Prostate gland (tissue), 2 donors: ENCODE results near the gene PITX3. TPM values are rescaled to one million over a fixed set of nuclear protein-coding genes. Genes with fewer than 3 reads are reported as not detected.
"Not testable (repeated sequence)": the region's sequence is repeated elsewhere in the genome, so short reads cannot be mapped to it uniquely, and the experiment has no call there.

ENCODE experiments used
- DNase-seq: peaks from one replicate; pipeline ENCODE4 v3.0.0-alpha.2; 2019; ENCODE audit warnings: low spot score
- H3K27ac ChIP-seq, 2 donors: fragments of 200-600 bp; sonication (generic); 2 replicates each; pipeline ENCODE4 v1.5.1; 2017 to 2019
- H3K27me3 ChIP-seq: fragments of 200-600 bp; sonication (generic); replicated peaks from 2 replicates; pipeline ENCODE4 v1.5.1; 2019; ENCODE audit not compliant: insufficient read depth
- H3K36me3 ChIP-seq, 2 donors: fragments of 200-600 bp; sonication (generic); 1 replicate in 1 of 2; 2 replicates in 1 of 2; pipeline versions ENCODE4 v1.5.1 to v1.8.1; 2017 to 2019
- H3K4me1 ChIP-seq: fragments of 200-600 bp; sonication (generic); replicated peaks from 2 replicates; pipeline ENCODE4 v1.5.1; 2019
- H3K4me3 ChIP-seq, 2 donors: fragments of 200-600 bp; sonication (generic); 2 replicates each; pipeline ENCODE4 v1.5.1; 2017 to 2019
- H3K9me3 ChIP-seq: fragments of 200-600 bp; sonication (generic); 2 replicates; pipeline ENCODE4 v1.5.1; 2017
- POLR2A ChIP-seq: fragments of 450-650 bp; IDR thresholded peaks from one replicate; pipeline ENCODE4 v1.6.1; 2016; ENCODE audit warnings: antibody characterized with exemption, mild to moderate bottlenecking
- POLR2AphosphoS5 ChIP-seq: sonication (generic); formaldehyde crosslinking; IDR thresholded peaks from one replicate; pipeline ENCODE4 v1.6.1; 2017; ENCODE audit warnings: antibody characterized with exemption
- WGBS: methylation state at CpG from one replicate; pipeline ENCODE4 v1.1.5; 2018; 5-methylcytosine and 5-hydroxymethylcytosine counted together
- intact Hi-C: fragments of 100-400 bp; cut with DNase I; formaldehyde crosslinking; loops from one replicate; pipeline ENCODE4 v1.14.2; 2022
- total RNA-seq, 2 donors: library from RNA; depleted of rRNA; stranded (reverse); fragments of >200 nt; gene quantifications; one replicate each; pipeline ENCODE4 v1.1.0, GENCODE V29; 2016
- TF ChIP-seq, protein P1 (sequence below), 4 experiments: fragments of 200-600 bp in 2 of 4; fragments of 450-650 bp in 2 of 4; sonication (generic) in 2 of 4; IDR thresholded peaks; 1 replicate in 3 of 4; 2 replicates in 1 of 4; pipeline ENCODE4 v1.5.1; 2016 to 2019; ENCODE audit warnings: antibody characterized with exemption in 4 of 4, mild to moderate bottlenecking in 2 of 4, moderate library complexity in 2 of 4

Gene PITX3
- total RNA-seq, 2 donors from 2014 or later = not detected

DNA sequence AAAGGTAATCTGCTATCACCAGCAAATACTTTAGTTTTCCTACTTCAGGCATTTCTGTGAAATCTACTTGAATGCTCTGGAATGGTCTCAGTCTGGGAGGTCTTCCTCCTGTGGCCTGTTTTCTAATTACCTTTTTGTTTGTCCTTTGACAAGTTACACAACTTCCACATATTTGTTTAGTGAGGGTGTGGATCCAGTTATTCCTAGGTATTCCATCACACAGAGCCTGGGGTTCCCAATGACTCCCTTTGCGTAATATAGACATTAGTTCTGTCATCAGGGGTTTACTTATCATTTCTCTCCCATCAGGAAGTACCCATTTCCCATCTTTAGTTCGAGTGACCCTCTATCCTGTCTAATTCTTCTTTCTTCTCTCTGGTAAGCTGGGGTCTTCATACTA is 43.3 kb downstream of the PITX3 start:
- Histone ChIP-seq H3K27me3 (no peaks in the 10 kb centered on the region), H3K4me1 (no peaks in the 10 kb centered on the region), H3K27ac (no peak overlapping the region), H3K9me3 (no peaks in the 10 kb centered on the region), H3K36me3 (no peaks in the 10 kb centered on the region), H3K4me3 (no peak overlapping the region)
- TF ChIP-seq, protein P1, sequence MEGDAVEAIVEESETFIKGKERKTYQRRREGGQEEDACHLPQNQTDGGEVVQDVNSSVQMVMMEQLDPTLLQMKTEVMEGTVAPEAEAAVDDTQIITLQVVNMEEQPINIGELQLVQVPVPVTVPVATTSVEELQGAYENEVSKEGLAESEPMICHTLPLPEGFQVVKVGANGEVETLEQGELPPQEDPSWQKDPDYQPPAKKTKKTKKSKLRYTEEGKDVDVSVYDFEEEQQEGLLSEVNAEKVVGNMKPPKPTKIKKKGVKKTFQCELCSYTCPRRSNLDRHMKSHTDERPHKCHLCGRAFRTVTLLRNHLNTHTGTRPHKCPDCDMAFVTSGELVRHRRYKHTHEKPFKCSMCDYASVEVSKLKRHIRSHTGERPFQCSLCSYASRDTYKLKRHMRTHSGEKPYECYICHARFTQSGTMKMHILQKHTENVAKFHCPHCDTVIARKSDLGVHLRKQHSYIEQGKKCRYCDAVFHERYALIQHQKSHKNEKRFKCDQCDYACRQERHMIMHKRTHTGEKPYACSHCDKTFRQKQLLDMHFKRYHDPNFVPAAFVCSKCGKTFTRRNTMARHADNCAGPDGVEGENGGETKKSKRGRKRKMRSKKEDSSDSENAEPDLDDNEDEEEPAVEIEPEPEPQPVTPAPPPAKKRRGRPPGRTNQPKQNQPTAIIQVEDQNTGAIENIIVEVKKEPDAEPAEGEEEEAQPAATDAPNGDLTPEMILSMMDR (IDR thresholded peaks at IDR 0.05) = no peak
- TF ChIP-seq POLR2A (no peak), POLR2AphosphoS5 (no peak)
- WGBS = 80% methylated on average over 2 of the region's 2 CpGs
- DNase-seq = no peak
- intact Hi-C loops = no loop called here

DNA sequence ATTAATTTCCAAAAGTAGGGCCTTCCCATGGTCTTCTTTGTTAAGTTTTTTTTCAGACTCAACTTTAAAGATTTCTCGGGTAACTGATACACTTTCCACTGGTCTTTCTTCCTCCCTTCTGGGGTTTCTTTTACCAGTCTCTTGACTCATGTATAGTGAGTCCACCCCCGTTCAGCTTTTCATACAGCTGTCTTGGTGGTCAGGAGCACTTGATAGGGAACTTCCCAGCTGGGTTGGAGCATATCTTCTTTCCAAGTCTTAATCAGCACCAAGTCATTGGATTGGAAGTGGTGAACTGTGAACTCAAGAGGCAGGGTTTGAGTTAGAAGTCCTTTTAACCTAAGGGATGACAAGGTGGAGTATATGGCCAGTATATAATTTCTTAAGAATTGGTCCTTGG is 44.4 kb downstream of the PITX3 start:
- H3K4me1 ChIP-seq = no peaks in the 10 kb centered on the region
- WGBS = 86% methylated on average over 2 of the region's 2 CpGs
- TF ChIP-seq, protein P1 (IDR thresholded peaks at IDR 0.05) = no peak
- TF ChIP-seq POLR2A (no peak), POLR2AphosphoS5 (no peak)
- no peaks in the 10 kb centered on the region for H3K36me3 ChIP-seq
- intact Hi-C loops = no loop called here
- DNase-seq = no peak
- H3K9me3 ChIP-seq = no peaks in the 10 kb centered on the region
- H3K27ac ChIP-seq = no peak overlapping the region
- H3K4me3 ChIP-seq = no peak overlapping the region
- no peaks in the 10 kb centered on the region for H3K27me3 ChIP-seq

DNA sequence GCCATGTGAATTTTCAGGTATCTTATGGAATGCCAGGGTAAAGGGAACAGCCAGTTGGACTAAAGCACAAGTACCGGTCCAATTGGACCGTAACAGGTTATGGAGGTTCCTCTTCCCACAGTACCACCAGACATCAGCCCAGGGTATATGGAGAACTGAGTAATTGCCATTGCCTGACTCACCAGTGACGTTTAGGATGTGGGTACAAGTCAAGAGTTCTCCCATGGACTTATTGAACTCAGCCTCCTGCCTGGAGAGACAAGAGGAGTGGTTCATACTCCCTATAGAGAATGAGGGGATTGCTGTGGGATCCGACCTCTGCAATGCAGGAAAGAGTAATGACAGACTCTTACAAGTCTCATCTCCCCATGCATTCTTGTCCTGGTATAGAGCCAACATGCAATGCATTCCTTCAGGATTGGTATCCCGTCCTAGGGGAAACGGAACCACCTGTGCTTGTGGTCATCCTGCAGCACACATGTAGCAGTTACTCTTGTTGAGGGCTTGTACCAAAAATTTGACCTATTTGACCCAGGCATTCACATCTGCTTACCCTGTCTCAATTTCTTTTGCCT is 45.9 kb downstream of the PITX3 start:
- TF ChIP-seq, protein P1 (IDR thresholded peaks at IDR 0.05) = no peak
- no peak for TF ChIP-seq POLR2A
- no peak for TF ChIP-seq POLR2AphosphoS5
- no peak for DNase-seq
- 83% methylated on average over 6 of the region's 6 CpGs for WGBS

DNA sequence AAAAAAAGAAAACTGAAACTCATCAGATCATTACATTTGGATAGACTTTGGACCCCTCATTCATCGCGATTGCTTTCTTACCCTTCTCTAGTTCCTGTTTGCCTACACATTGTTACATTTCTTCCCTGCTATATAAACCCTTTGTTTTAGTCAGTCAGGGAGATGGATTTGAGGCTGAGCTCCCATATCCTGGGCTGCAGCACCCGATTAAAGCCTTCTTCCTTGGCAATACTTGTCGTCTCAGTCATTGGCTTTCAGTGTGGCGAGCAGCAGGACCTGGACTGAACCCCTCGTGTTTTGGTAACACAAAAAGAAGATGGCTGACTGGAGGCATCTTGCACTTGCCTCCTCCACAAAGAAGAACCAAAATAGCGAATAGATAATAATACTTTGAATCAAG is 49.4 kb downstream of the PITX3 start:
- no peak for TF ChIP-seq POLR2AphosphoS5
- TF ChIP-seq POLR2A = no peak
- intact Hi-C loops = no loop called here
- no peak for DNase-seq
- WGBS = 78% methylated on average over 7 of the region's 7 CpGs
- Histone ChIP-seq H3K9me3 (no peaks in the 10 kb centered on the region), H3K27ac (no peak overlapping the region), H3K4me1 (no peaks in the 10 kb centered on the region), H3K36me3 (no peaks in the 10 kb centered on the region), H3K27me3 (no peaks in the 10 kb centered on the region), H3K4me3 (no peak overlapping the region)

More for the DNA sequence above, 45.9 kb downstream of the PITX3 start:
- H3K9me3 ChIP-seq = no peaks in the 10 kb centered on the region
- no peaks in the 10 kb centered on the region for H3K4me1 ChIP-seq
- no peaks in the 10 kb centered on the region for H3K27me3 ChIP-seq
- no peaks in the 10 kb centered on the region for H3K36me3 ChIP-seq
- intact Hi-C loops = no loop called here
- H3K4me3 ChIP-seq = no peak overlapping the region
- no peak overlapping the region for H3K27ac ChIP-seq

DNA sequence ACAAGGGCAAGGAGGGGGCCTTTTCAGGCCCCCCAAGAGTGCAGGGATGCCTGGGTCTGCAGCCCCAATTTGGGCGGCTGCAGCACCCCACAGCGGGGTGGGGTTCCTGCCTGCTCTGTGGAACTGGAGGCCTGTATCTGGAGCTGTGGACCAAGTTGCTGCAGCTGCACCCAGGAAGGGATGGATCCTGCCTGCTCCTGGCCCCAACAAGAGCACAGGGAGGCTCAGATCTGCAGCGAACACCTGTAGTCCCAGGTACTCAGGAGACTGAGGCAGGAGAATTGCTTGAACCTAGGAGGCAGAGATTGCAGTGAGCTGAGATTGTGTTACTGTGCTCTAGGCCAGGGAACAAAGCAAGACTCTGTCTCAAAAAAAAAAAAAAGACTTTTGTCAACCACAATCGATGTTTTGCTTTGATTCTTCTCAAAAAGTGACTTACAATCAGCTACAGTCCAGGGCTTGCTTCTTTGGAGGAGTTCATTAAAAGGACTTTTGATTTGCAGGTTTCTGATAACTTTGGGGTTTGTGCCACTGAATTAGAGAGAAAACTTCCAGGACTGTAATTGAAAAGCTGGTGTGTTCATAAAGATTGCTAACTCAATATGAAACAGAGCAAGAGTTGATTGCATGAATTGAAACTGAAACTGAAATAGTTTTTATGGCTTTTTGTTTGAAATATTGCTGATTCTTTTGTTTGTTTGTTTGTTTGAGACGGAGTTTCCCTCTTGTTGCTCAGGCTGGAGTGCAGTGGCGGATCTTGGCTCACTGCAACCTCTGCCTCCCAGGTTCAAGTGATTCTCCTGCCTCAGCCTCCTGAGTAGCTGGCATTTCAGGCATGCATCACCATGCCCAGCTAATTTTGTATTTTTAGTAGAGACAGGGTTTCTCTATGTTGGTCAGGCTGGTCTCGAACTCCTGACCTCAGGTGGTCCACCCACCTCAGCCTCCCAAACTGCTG is 52.1 kb downstream of the PITX3 start:
- intact Hi-C loops = not testable (repeated sequence)
- WGBS = 73% methylated on average over 7 of the region's 7 CpGs

More for the DNA sequence above, 52.1 kb downstream of the PITX3 start:
- not testable (repeated sequence) for DNase-seq, H3K4me1 ChIP-seq, H3K27me3 ChIP-seq, H3K4me3 ChIP-seq, H3K27ac ChIP-seq, H3K36me3 ChIP-seq, H3K9me3 ChIP-seq
